Sigmoid colon (tissue), 4 donors: ENCODE results near the gene ENKD1.

ENCODE experiments used
- EP300 ChIP-seq, 4 donors: sonication (generic); formaldehyde crosslinking; IDR thresholded peaks; one replicate each; pipeline ENCODE4 v1.6.1; 2017; ENCODE audit warnings: antibody characterized with exemption in 4 of 4
- POLR2A ChIP-seq, 2 donors: fragments of 450-650 bp; IDR thresholded peaks; one replicate each; pipeline ENCODE4 v1.6.1; 2016; ENCODE audit warnings: antibody characterized with exemption in 2 of 2, mild to moderate bottlenecking in 2 of 2, moderate library complexity in 2 of 2
- POLR2AphosphoS5 ChIP-seq, 4 donors: sonication (generic); formaldehyde crosslinking; IDR thresholded peaks; one replicate each; pipeline ENCODE4 v1.6.1; 2017; ENCODE audit warnings: antibody characterized with exemption in 4 of 4
- TF ChIP-seq, protein P1 (sequence below), 4 experiments: fragments of 450-650 bp in 3 of 4; fragments of 200-600 bp in 1 of 4; IDR thresholded peaks; one replicate each; pipeline ENCODE4 v1.5.1; 2016 to 2019; ENCODE audit warnings: antibody characterized with exemption in 4 of 4, mild to moderate bottlenecking in 3 of 4, moderate library complexity in 2 of 4

DNA sequence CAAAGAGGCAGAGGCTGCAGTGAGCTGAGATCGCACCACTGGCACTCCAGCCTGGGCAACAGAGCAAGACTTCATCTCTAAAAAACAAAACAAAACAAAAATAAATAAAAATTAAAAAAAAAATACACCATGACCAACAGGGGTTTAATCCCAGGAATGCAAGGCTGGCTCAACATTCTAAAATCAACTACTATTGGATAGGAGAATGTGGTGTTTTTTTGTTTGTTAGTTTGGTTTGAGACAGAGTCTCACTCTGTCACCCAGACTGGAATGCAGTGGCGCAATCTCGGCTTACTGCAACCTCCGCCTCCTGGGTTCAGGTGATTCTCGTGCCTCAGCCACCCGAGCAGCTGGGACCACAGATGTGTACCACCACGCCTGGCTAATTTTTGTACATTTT is 32.7 kb upstream of the ENKD1 start:
- TF ChIP-seq, protein P1, sequence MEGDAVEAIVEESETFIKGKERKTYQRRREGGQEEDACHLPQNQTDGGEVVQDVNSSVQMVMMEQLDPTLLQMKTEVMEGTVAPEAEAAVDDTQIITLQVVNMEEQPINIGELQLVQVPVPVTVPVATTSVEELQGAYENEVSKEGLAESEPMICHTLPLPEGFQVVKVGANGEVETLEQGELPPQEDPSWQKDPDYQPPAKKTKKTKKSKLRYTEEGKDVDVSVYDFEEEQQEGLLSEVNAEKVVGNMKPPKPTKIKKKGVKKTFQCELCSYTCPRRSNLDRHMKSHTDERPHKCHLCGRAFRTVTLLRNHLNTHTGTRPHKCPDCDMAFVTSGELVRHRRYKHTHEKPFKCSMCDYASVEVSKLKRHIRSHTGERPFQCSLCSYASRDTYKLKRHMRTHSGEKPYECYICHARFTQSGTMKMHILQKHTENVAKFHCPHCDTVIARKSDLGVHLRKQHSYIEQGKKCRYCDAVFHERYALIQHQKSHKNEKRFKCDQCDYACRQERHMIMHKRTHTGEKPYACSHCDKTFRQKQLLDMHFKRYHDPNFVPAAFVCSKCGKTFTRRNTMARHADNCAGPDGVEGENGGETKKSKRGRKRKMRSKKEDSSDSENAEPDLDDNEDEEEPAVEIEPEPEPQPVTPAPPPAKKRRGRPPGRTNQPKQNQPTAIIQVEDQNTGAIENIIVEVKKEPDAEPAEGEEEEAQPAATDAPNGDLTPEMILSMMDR (IDR thresholded peaks at IDR 0.05): no peak
- TF ChIP-seq POLR2AphosphoS5 (IDR thresholded peaks at IDR 0.05) (no peak), POLR2A (IDR thresholded peaks at IDR 0.05) (no peak), EP300 (IDR thresholded peaks at IDR 0.05) (no peak)
